GM19025 (cell line): ENCODE measurements around the gene SLC37A4.
"Not testable (repeated sequence)": the region's sequence is repeated elsewhere in the genome, so short reads cannot be mapped to it uniquely, and the experiment has no call there.

ENCODE experiments used
- ATAC-seq: cut with Tn5 transposase; IDR thresholded peaks from one replicate; pipeline ENCODE4 v1.9.1; 2021; ENCODE audit warnings: mild to moderate bottlenecking, low read depth, moderate library complexity; ENCODE audit not compliant: unreplicated experiment

The SLC37A4 gene

DNA sequence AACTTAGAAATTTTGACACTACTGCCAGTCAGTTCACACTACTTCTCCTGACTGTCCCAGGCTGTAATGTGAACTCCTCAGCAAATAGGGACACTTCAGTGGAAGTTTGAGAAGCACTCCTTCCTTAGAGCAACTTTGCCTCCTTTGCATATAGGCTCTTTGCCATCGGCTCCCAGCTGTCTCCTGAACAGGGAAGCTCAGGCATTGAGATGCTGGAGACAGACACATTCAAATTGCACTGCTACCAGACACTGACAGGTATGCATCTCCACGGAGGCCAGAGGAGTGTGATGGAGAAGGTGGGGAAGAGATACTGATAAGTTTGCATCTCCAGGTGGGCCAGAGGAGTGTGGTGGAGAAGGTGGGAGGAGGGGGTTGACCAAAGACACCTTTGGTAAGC is 10.7 kb downstream of the SLC37A4 start:
- ATAC-seq = no peak

DNA sequence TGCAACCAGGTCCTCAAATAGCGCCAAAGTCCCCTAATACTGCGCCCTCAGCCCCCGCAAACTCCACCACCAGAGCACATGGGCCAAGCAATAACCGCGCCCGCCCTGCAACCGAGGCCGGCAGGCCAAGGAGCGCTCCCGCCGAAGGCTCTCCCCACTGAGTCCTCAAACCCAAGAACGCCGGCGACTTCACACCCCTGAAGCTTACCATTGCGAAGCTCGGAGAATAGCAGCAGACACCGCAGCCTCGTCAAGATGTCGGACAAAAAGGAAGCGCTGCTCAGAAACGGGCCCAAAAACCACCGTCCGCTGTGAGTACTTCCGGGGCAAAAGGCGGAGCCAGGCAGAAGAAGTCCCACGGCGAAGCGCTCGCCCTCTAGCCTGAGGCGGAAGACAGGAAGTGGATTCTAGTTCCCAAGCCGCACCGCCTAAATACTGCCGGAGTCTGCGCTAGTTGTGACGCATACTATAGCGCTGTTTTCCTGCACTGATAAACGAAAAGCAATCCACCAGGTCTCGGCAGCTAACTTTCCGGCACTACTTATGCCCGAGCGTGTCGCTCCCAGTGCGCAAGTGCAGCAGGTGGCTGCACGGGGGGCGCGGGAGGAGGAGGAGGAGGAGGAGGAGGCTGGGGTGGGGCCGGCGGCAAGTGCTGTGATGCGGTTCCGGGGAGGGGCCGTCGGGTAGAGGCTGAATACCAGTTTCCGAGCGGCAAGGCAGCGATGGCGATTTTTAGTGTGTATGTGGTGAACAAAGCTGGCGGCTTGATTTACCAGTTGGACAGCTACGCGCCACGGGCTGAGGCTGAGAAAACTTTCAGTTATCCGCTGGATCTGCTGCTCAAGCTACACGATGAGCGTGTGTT is 12.4 kb downstream of the SLC37A4 start, which contains the start of the genes RPS25 and TRAPPC4:
RPS25 (minus strand) TSS at position 270 of the 865 bp plus-strand sequence; CDS start at position 211, 59 bp downstream.
TRAPPC4 (plus strand) TSS at position 693 of the 865 bp plus-strand sequence; CDS start at position 723, 30 bp downstream.
- ATAC-seq = peak; percentile 86

DNA sequence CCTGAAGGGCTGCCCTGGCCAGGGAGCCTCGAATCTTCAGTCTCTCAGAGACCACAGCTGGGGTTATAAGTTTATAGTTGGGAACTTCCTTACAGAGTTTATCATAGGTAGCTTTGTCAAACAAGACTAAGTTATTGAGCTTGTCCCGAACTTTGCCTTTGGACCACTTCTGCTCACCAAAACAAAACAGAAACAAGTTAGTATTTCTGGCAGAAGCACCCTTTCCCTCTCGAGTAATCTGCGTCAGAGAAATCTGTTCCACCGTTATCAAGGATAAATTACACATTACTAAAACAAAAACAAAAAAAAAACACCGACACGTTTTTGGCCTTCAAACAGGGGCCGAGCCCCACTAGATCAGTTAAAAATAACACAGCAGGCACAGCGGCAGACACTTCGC is 13.3 kb downstream of the SLC37A4 start:
- ATAC-seq = not testable (repeated sequence)

DNA sequence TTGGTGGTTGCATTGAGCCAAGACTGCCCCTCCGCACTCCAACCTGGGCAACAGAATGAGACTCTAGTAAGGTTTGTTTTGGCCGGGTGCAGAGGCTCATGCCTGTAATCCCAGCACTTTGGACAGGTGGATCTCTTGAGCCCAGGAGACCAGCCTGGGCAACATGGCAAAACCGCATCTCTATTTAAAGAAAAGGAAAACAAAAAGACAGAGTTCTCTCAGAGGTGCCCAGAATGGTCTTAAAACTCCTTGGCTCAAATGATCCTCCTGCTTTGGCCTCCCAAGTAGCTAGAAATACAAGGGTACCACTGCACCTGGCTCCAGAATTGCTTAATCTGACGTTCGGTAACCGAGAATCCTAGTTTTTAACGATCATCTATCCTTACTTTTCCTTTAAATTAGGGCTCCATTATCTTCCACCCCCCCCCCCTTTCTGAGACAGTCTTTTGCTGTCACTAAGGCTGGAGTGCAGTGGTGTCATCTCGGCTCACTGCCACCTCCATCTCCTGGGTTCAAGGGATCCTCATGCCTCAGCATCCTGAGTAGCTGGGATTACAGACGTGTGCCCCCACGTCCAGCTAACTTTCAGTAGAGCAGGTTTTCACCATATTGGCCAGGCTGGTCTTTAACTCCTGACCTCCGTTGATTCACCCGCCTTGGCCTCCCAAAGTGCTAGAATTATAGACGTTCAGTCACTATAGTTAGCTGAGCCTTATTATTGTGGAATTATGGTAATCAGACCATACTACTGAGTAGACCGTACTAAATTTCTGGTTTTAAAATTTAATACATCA is 14.3 kb downstream of the SLC37A4 start:
- ATAC-seq = no peak

DNA sequence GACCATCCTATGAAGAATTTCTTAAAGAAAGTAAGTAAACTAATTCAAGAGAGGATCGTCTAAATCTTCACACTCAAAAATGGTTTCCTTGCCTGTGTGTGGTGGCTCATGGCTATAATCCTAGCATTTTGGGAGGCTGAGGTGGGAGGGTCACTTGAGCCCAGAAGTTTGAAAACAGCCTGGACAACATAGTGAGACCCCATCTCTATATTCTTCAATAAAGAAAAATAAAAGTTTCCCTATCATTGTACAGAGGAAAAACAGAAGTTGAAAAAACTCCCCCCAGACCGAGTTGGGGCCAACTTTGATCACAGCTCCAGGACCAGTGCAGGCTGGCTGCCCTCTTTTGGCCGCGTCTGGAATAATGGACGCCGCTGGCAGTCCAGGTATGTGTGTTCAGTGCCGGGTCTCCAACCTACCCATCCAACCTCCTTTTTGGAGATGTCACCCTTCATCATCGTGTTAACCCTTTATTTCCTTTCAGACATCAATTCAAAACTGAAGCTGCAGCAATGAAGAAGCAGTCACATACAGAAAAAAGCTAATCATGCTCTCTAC is 15.5 kb downstream of the SLC37A4 start:
- ATAC-seq = no peak

DNA sequence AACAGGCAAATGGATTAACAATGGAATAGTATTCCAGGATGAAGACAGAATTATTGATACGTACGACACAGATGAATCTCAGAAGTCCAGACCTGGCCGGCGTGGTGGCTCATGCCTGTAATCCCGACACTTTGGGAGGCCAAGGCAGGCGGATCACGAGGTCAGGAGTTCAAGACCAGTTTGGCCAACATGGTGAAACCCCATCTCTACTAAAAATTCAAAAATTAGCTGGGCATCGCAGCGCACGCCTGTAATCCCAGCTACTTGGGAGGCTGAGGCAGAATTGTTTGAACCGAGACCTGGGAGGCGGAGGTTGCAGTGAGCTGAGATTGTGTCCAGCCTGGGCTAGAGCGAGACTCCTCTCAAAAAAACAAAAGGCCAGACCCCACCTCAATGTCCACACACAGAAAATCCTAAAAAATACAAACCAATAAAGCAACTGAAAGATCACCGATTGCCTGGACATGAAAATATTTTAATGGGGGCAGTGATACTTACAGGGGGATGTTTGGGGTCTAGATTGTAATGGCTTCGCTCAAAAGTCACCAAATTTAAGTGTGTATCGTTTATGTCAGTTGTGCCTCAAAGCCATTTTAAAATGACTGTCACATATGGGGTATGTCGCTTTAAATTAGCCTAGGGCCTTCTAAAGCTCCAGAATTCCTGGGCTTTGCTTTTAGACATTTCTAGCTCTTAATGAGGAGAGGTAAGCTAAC is 16.3 kb downstream of the SLC37A4 start:
- ATAC-seq = no peak

DNA sequence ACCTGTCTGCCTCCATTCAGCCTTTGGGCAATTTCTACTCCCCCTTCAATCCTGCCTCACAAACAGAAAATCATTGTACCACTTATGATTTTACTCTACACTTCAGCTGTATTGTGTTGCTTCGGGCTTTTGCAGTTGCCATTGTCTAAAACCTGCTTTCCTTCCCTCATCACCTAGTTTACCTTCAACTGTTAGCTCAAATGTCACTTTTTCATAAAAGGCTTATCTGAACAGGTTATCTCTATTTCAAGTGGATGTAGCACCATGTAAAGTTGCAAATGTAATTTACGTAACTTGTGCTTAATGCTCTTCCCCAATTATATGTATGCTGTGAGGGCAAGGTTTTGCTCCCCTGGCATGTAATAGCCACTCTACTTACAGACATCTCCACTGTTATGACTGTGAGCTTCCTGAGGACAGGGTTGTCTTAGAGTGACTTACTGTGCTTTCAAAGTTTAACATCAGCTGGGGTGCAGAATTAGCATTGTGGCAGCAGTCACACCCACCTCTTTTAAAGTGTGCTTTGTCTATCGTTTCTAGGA is 18.0 kb downstream of the SLC37A4 start:
- no peak for ATAC-seq

DNA sequence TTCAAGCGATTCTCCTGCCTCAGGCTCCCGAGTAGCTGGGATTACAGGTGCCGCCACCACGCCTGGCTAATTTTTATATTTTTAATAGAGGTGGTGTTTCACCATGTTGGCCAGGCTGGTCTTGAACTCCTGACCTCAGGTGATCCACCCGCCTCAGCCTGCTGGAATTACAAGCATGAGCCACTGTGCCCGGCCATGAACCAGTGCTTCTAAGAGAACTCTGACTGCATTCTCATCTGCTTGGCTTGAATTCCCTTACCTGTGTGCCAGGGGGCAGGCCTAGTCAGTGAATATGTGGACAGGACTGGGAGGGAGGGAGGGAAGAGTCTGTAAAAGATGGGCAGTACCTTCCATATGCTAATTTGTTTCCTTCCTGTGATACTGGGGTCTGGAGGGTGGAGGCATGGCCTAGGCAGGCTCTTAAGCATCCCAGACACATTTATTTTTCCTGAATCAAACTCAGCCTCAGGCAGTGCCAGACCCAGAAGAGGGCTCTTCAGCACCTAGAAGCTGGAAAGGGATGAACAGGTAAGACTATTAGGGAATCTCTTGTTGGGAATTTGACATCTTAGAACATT is 19.1 kb downstream of the SLC37A4 start:
- no peak for ATAC-seq

DNA sequence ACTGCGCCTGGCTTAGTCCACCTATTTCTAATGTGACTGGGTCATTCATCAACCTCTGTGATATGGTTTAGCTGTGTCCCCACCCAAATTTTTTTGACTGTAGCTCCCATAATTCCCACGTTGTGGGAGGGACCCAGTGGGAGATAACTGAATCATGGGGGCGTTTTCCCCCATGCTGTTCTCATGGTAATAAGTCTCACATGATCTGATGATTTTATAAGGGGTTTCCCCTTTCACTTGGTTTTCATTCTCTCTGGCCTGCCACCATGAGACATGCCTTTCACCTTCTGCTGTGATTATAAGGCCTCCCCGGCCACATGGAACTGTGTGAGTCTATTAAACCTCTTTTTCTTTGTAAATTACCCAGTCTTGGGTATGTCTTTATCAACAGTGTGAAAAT is 24.0 kb downstream of the SLC37A4 start:
- no peak for ATAC-seq

DNA sequence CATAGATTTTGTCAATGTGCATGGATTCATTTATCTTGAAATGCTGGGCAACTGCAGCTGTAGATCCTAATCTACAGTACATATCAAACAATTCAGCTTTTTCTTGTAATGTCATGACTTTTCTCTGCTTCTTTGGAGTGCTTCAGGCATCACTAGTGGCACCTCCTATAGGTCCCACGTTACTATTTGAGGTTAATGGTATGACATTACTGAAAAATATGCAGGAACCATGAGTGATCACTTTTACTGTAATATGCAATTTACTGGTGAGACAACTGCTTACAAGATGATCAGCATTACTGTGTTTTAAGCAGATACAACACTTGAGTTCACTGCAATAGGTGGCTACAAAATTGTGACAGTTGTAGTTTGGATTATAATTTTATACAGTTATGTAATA is 29.8 kb downstream of the SLC37A4 start:
- ATAC-seq = no peak

DNA sequence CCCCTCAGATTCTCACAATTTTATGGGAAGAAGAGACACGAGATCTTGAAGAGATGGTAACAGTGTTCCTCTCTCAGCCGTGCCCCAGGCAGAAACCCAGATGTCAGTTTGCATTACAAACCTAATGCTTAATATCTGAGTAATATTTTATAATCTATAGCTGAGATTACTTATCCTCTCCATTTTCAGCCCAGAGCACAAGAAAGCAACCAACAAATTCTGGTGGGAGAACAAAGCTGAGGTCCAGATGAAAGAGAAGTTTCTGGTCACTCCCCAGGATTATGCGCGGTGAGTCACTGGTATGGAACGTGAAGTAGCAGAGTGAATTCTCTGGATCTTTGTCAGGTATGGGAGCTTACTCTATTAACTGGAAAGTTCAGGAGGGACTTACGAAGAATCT is 31.9 kb downstream of the SLC37A4 start:
- ATAC-seq = no peak

DNA sequence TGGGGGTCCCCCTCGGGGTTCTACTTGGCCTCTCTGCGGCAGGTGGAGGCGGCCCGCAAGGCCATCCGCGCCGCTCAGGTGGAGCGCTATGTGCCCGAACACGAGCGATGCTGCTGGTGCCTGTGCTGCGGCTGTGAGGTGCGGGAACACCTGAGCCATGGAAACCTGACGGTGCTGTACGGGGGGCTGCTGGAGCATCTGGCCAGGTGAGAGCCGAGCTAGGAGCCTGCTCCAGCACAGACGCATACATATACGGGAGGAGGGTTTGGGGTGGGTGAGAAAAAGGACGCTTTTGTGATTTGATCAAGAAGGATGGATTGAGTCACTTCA is 32.3 kb downstream of the SLC37A4 start:
- no peak for ATAC-seq

DNA sequence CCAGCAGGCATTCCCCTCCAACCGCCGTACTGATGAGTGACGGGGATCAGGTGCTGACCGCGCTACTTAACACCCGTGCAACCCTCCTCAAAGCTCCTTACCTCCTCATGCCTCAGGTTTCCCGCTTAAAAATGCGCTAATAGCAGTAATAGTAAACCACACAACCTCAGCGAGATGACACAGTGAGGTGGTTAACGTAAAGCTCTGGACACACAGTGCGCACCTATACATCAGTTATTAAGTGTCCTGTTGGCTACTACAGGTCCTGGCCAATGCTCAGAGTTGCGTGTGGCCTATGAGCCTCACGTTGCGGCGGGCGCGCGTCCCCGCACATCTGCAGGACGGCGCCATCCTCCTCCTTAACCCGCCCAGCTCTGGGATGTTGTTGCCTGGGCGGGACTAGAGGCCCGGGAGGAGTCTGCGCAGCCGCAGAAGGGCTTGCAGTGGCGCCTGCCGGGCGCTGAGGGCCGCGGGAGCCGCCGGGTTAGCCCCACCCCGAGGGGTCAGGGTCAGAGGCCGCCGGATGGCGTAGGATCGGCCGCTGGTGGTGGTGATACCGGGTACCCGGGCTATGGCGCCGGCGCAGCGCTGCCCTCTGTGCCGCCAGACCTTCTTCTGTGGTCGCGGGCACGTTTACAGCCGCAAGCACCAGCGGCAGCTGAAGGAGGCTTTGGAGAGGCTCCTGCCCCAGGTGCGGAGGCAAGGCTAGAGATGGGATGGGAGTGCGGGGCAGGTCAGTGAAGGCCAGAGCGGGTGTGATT is 32.9 kb downstream of the SLC37A4 start, which contains the start of gene CENATAC:
CENATAC (plus strand) TSS at position 512 of the 761 bp plus-strand sequence; CDS start at position 572, 60 bp downstream.
- ATAC-seq = peak; percentile 91

DNA sequence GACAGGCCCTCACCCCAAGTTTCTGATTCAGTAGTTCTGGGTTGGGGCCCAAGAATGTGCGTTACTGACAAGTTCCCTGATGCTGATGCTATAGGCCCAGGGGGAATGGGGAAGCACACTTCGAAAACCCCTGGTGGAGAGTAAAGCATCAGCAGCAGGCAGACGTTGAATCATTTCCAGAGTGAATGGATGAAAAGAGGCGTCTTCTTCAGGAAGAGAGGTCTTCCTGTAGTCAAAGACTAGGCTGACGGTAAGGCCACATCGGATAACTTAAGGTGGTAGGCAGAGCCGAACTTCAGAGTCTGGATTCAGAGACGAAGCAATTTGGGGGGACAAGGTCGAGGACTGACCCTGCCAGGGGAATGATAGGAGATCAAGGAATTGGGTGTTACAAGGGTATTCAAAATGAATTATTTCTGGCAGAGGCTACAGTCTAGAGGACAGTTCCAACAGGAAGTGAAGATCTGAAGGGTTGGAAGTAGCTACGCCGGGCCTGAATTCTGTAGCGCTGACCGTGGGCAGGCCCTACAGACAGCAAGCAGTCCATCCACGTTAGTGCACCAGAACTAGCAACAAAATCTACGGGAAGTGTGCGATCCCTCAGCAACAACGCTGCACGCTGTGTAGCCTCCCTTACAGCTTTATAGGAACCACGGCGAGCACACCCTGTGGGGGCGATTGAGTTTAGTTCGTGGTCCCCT is 33.6 kb downstream of the SLC37A4 start:
- peak; percentile 14 for ATAC-seq

DNA sequence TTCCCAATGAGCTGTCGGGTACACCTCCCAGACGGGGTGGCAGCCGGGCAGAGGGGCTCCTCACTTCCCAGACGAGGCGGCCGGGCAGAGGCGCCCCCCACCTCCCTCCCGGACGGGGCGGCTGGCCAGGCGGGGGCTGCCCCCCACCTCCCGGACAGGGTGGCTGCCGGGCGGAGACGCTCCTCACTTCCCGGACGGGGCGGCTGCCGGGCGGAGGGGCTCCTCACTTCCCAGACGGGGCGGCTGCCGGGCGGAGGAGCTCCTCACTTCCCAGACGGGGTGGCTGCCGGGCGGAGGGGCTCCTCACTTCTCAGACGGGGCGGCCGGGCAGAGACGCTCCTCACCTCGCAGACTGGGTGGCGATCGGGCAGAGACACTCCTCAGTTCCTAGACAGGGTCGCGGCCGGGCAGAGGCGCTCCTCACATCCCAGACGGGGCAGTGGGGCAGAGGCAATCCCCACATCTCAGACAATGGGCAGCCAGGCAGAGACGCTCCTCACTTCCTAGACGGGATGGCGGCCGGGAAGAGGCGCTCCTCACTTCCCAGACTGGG is 39.1 kb downstream of the SLC37A4 start:
- not testable (repeated sequence) for ATAC-seq

DNA sequence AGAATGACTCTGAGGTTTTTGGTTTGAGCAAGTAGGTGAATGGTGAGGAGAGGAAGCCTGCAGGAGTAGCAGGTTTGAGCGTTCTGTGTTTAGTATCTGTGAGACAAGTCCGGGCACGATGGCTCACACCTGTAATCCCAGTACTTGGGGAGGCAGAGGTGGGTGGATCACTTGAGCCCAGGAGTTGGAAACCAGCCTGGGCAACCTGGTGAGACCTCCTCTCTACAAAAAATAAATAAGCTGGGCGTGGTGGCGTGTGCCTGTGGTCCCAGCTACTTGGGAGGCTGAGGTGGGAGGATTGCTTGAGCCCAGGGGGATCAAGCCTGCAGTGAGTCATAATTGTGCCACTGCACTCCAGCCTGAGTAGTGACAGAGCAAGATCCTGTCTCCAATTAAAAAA is 42.4 kb downstream of the SLC37A4 start:
- no peak for ATAC-seq

DNA sequence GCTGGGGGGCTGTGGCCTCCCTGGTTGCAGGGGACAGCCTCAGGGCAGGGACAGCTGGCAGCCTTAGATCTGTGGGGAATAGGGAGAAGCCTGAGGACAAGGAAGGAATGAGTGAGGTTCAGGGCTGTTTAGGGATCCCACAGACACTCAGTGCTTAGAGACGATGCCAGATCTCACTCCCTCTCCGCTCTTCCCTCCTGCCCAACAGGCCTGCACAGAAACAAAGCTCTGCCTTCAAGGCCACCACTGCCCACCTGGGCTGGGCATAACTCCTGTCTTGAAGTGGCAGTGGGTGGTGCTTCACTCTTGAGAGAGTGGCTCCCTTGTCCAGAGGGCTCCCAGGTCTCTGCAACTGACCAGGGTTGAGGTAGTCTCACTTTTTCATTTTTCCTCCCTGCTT is 45.9 kb downstream of the SLC37A4 start:
- no peak for ATAC-seq

DNA sequence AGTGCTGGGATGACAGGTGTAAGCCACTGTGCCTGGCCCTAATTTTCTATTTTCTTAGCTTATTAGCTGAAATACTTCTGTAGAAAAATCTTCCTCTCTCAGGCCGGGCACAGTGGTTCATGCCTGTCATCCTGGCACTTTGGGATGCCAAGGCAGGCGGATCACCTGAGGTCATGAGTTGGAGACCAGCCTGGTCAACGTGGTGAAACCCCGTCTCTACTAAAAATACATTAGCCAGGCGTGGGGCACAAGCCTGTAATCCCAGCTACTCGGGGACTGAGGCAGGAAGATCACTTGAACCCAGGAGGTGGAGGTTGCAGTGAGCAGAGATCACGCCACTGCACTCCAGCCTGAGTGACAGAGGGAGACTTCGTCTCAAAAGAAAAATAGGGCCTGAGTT is 46.3 kb downstream of the SLC37A4 start:
- not testable (repeated sequence) for ATAC-seq
